ENCODE results near the gene POC5.

DNA sequence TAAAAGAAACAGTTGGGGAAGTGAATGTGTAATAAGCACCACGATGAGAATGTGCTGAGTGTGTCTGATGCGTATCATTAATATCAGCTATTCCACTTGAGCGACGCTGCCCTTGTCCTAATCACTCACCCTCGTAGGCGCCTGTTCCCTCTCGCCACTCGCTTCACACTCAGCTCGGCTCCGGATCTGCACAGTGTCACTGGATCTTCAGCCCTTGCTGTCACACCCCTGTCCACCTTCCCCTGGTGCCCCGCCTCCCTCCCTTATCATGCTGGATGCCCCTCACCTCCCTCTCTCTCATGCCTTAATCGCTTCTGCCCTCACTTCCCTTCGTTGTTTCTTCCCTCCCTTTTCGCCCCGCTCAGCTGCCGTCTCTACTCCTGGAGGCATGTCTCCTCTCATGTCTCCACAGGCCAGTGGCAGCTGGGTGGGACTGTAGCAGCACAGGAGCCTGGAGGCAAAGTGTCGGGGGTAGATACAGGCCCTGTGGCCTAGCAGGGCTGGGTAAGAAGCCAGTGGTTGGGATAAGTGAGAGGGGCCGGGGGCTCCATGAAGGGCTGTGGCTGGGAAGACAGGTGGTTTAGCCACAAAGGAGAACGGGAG lies 62.4 kb downstream of the POC5 start:
- TF ChIP-seq, protein P1, sequence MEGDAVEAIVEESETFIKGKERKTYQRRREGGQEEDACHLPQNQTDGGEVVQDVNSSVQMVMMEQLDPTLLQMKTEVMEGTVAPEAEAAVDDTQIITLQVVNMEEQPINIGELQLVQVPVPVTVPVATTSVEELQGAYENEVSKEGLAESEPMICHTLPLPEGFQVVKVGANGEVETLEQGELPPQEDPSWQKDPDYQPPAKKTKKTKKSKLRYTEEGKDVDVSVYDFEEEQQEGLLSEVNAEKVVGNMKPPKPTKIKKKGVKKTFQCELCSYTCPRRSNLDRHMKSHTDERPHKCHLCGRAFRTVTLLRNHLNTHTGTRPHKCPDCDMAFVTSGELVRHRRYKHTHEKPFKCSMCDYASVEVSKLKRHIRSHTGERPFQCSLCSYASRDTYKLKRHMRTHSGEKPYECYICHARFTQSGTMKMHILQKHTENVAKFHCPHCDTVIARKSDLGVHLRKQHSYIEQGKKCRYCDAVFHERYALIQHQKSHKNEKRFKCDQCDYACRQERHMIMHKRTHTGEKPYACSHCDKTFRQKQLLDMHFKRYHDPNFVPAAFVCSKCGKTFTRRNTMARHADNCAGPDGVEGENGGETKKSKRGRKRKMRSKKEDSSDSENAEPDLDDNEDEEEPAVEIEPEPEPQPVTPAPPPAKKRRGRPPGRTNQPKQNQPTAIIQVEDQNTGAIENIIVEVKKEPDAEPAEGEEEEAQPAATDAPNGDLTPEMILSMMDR (IDR thresholded peaks at IDR 0.05) = no peak
- TF ChIP-seq POLR2A (IDR thresholded peaks at IDR 0.05) = no peak

Data from Peyer's patch (tissue), 4 donors.